ENCODE measurements around the gene CLTC. TPM values are rescaled to one million over a fixed set of nuclear protein-coding genes. Genes with fewer than 3 reads are reported as not detected.
A peak's percentile ranks its signal among the peaks of the same experiment; 100 is the strongest.

CLTC gene
- total RNA-seq, 1 experiment from 2014 or later: 269 TPM

GRCh38 chr17:59616253-59616920 is 3.3 kb upstream of the CLTC start:
- CTCF ChIA-PET: no interaction called here
- intact Hi-C loops (cut with micrococcal nuclease): loop anchor here (10.0 kb wide), 1 partner anchor 92 kb away; no protein-coding TSS in a partner anchor
- Histone ChIP-seq H3K27me3 (ENCODE audit: low read length) (no peaks in the 10 kb centered on the region), H4K20me1 (ENCODE audit: low read length) (peaks cover 8% of the 10 kb centered on the region), H2AFZ (ENCODE audit: low read length) (no peak overlapping the region), H3K4me2 (ENCODE audit: low read length) (no peak overlapping the region), H3F3A (ENCODE audit: low read length, unreplicated experiment) (no peaks in the 10 kb centered on the region), H3K27ac (ENCODE audit: low read length) (no peak overlapping the region), H3K9ac (ENCODE audit: low read length) (no peak overlapping the region), H3K79me2 (ENCODE audit: low read length) (peaks cover 41% of the 10 kb centered on the region), H3K9me3 (ENCODE audit: low read length) (no peaks in the 10 kb centered on the region), H3K36me3 (ENCODE audit: low read depth, low read length) (no peaks in the 10 kb centered on the region), H3K4me3 (ENCODE audit: low read length) (no peak overlapping the region), H3K9me2 (replicated peaks; ENCODE audit: low read length) (no peaks in the 10 kb centered on the region), H3K4me1 (ENCODE audit: insufficient read depth, low read length) (peaks cover 15% of the 10 kb centered on the region)
- ATAC-seq: no peak
- BruUV-seq (replicated peaks): no TSS peak
- TF ChIP-seq CTCF (conservative IDR thresholded peaks at IDR 0.05; ENCODE audit: low read depth, low read length) (no peak), EZH2phosphoT487 (IDR thresholded peaks at IDR 0.05; ENCODE audit: borderline replicate concordance, low read length) (no peak), EZH2 (IDR thresholded peaks at IDR 0.05; ENCODE audit: low read length, unreplicated experiment) (no peak)
- DNase-seq: no peak
- POLR2A ChIA-PET (ENCODE audit: unreplicated experiment): no interaction called here

GRCh38 chr17:59617156-59617732 is 2.5 kb upstream of the CLTC start:
- Histone ChIP-seq H2AFZ (ENCODE audit: low read length) (no peak overlapping the region), H3K79me2 (ENCODE audit: low read length) (peaks cover 49% of the 10 kb centered on the region), H3K9me3 (ENCODE audit: low read length) (no peaks in the 10 kb centered on the region), H3K36me3 (ENCODE audit: low read depth, low read length) (no peaks in the 10 kb centered on the region), H3K27me3 (ENCODE audit: low read length) (no peaks in the 10 kb centered on the region), H3K4me3 (ENCODE audit: low read length) (peak overlapping the region; percentile 97), H3K4me1 (ENCODE audit: insufficient read depth, low read length) (peaks cover 24% of the 10 kb centered on the region), H3K9me2 (replicated peaks; ENCODE audit: low read length) (no peaks in the 10 kb centered on the region), H3K9ac (ENCODE audit: low read length) (peak overlapping the region; percentile 99; the same call in 1 of the 2 replicates), H3K27ac (ENCODE audit: low read length) (no peak overlapping the region), H3K4me2 (ENCODE audit: low read length) (peak overlapping the region; percentile 88), H4K20me1 (ENCODE audit: low read length) (peaks cover 16% of the 10 kb centered on the region), H3F3A (ENCODE audit: low read length, unreplicated experiment) (no peaks in the 10 kb centered on the region)
- intact Hi-C loops (cut with micrococcal nuclease): loop anchor here (10.0 kb wide), 1 partner anchor 92 kb away; no protein-coding TSS in a partner anchor
- ChIA-PET CTCF (interaction anchor here (0.7 kb wide), 1 partner anchor 157 kb away, joined by 4 read pairs; no protein-coding TSS in a partner anchor), POLR2A (ENCODE audit: unreplicated experiment) (no interaction called here)
- peak; percentile 54 for DNase-seq
- ATAC-seq: no peak
- TF ChIP-seq EZH2 (IDR thresholded peaks at IDR 0.05; ENCODE audit: low read length, unreplicated experiment) (no peak), EZH2phosphoT487 (IDR thresholded peaks at IDR 0.05; ENCODE audit: borderline replicate concordance, low read length) (no peak), CTCF (conservative IDR thresholded peaks at IDR 0.05; ENCODE audit: low read depth, low read length) (no peak)
- no TSS peak for BruUV-seq (replicated peaks)

GRCh38 chr17:59619035-59619297 is 729 bp upstream of the CLTC start:
- peak overlapping the region; percentile 84 for H2AFZ ChIP-seq (ENCODE audit: low read length)
- TSS peak; percentile 87 for BruUV-seq (replicated peaks)
- peak overlapping the region; percentile 88 for H3K4me2 ChIP-seq (ENCODE audit: low read length)
- peak overlapping the region; percentile 97 for H3K27ac ChIP-seq (ENCODE audit: low read length)
- H3K9me3 ChIP-seq (ENCODE audit: low read length): no peaks in the 10 kb centered on the region
- TF ChIP-seq CTCF (conservative IDR thresholded peaks at IDR 0.05; ENCODE audit: low read depth, low read length) (no peak), EZH2 (IDR thresholded peaks at IDR 0.05; ENCODE audit: low read length, unreplicated experiment) (no peak), EZH2phosphoT487 (IDR thresholded peaks at IDR 0.05; ENCODE audit: borderline replicate concordance, low read length) (no peak)
- peaks cover 41% of the 10 kb centered on the region for H3K4me1 ChIP-seq (ENCODE audit: insufficient read depth, low read length)
- peaks cover 34% of the 10 kb centered on the region for H4K20me1 ChIP-seq (ENCODE audit: low read length)
- intact Hi-C loops (cut with micrococcal nuclease): loop anchor here (1.0 to 10.0 kb wide), 3 partner anchors 54 to 94 kb away; partner anchors contain the start of genes DHX40, PTRH2 and VMP1
- no peaks in the 10 kb centered on the region for H3K27me3 ChIP-seq (ENCODE audit: low read length)
- peaks cover 66% of the 10 kb centered on the region for H3K79me2 ChIP-seq (ENCODE audit: low read length)
- H3K36me3 ChIP-seq (ENCODE audit: low read depth, low read length): peaks cover 3% of the 10 kb centered on the region; the same call in 1 of the 2 replicates
- no peaks in the 10 kb centered on the region for H3F3A ChIP-seq (ENCODE audit: low read length, unreplicated experiment)
- peak overlapping the region; percentile 97 for H3K4me3 ChIP-seq (ENCODE audit: low read length)
- H3K9me2 ChIP-seq (replicated peaks; ENCODE audit: low read length): no peaks in the 10 kb centered on the region
- ATAC-seq (no peak), DNase-seq (no peak)
- peak overlapping the region; percentile 99 for H3K9ac ChIP-seq (ENCODE audit: low read length)
- POLR2A ChIA-PET (ENCODE audit: unreplicated experiment): interaction anchor here (0.6 to 1.5 kb wide), 8 partner anchors 16 to 409 kb away, joined by 3 to 13 read pairs (median 6); partner anchors contain the start of genes PTRH2, SMG8 and VMP1
- CTCF ChIA-PET: interaction anchor here (0.9 kb wide), 1 partner anchor 11 kb away, joined by 4 read pairs; no protein-coding TSS in a partner anchor

Measured in PC-3 (cell line).